Activated naive CD4-positive, alpha-beta T cell treated with anti-CD3 and anti-CD28 coated beads, Interleukin-2, amount 50 U/mL, for 72 hours (primary cell): ENCODE results near the gene OSR1. TPM values are rescaled to one million over a fixed set of nuclear protein-coding genes. Genes with fewer than 3 reads are reported as not detected.
"Not testable (repeated sequence)": the region's sequence is repeated elsewhere in the genome, so short reads cannot be mapped to it uniquely, and the experiment has no call there.

Experiments used
- ATAC-seq, 2 donors: fragments of 150-1000 bp; cut with Tn5 transposase; 2 replicates each; pipeline ENCODE4 v1.10.0; 2021; ENCODE audit warnings: mild to moderate bottlenecking in 2 of 2, moderate library complexity in 2 of 2
- DNase-seq, 2 donors: peaks; one replicate each; pipeline ENCODE4 v3.0.0; 2021 to 2022; ENCODE audit warnings: low spot score in 2 of 2
- H3K27ac Mint-ChIP-seq, 2 donors: one replicate each; pipeline ENCODE4 v1.8.0; 2022; ENCODE audit warnings: mild to moderate bottlenecking in 2 of 2, mixed read lengths in 2 of 2
- H3K36me3 Mint-ChIP-seq, 2 donors: one replicate each; pipeline ENCODE4 v1.8.0; 2022; ENCODE audit warnings: mixed read lengths in 2 of 2
- H3K9me3 Mint-ChIP-seq, 2 donors: one replicate each; pipeline ENCODE4 v1.8.0; 2022; ENCODE audit warnings: mixed read lengths in 2 of 2
- total RNA-seq, 2 donors: library from RNA; stranded (reverse); gene quantifications; one replicate each; pipeline ENCODE4 v1.2.3, GENCODE V29; 2022

Gene OSR1
- total RNA-seq = not detected

DNA sequence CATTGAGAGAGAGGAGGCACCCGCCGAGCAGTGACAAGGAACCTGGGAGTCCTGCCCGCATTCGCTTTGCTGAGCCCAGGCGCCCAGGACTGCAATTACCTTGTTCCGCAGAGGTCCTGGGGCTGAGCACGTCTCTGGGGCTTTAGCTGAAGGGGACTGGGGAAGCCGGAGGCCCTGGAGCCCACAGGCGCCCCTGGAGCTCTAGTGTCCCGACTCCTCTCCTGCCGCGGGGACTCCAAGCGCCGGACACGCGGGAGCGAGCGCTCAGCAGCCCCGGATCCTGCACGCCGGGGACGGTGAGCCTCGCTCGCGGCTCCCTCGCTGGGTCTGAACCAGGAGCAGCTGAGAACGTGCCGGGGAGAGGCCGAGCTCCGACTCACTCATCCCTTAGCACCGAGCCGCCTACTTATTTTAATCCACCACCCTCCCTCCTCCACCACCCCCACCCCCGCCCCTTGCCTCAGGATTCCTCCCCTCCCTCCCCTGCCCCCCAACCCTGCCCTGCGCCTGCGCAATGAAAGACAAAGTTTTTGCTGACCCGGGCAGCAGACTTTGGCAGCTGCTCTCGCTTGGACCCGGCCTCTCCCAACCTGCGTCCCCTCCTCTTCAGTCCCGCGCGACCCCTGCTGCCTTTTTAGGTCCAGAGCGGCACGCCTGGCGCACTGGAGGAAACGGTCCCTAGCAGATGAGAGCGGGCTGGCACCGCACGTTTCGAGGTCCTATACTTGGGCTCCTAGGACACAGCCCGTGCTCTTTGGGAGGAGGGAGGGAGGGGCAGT is at the start of gene OSR1:
OSR1 (minus strand) TSS at position 382 of the 779 bp plus-strand sequence. CDS start 4,818 bp downstream, outside the sequence.
- no peaks in the 10 kb centered on the region for H3K9me3 Mint-ChIP-seq
- H3K36me3 Mint-ChIP-seq = peaks cover 13 to 56% of the 10 kb centered on the region in 2 donors
- no peak for DNase-seq
- no peak within 1 kb of the TSS for H3K27ac Mint-ChIP-seq
- peak in 1 of 2 donors; percentile 47 for ATAC-seq

- Mint-ChIP-seq H3K36me3 (no peaks in the 10 kb centered on the region), H3K27ac (peak overlapping the region in 1 of 2 donors; percentile 45), H3K9me3 (no peaks in the 10 kb centered on the region)
- ATAC-seq (no peak), DNase-seq (no peak)
Observed at GRCh38 chr2:19403785-19404184, 45.4 kb upstream of the OSR1 start.

DNA sequence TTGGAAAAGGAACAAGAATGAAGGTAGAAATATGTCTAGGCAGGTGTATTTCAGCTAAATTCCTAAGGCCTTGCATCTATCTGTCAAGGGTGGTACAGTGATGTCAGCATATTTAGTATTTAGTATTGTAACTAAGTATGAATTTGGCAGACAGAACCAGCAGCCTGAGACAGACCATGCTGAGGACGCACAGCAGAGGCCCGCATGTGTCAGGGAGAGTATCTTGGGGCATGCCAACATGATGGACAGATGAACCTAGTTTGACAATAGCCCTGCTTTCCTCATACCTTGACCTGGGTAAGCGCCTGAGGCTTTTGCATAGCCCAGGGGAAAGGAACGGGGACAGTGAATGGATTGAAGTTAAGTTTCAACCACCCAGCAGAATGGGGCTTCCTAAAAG is 33.8 kb upstream of the OSR1 start:
- Mint-ChIP-seq H3K36me3 (peaks cover 0 to 10% of the 10 kb centered on the region in 2 donors), H3K27ac (no peak overlapping the region), H3K9me3 (peaks cover 3 to 5% of the 10 kb centered on the region in 2 donors)
- ATAC-seq (no peak), DNase-seq (no peak)

GRCh38 chr2:19389469-19389868 is 31.0 kb upstream of the OSR1 start:
- DNase-seq, H3K27ac Mint-ChIP-seq, ATAC-seq, H3K9me3 Mint-ChIP-seq: not testable (repeated sequence)
- peaks cover 0 to 18% of the 10 kb centered on the region in 2 donors for H3K36me3 Mint-ChIP-seq

DNA sequence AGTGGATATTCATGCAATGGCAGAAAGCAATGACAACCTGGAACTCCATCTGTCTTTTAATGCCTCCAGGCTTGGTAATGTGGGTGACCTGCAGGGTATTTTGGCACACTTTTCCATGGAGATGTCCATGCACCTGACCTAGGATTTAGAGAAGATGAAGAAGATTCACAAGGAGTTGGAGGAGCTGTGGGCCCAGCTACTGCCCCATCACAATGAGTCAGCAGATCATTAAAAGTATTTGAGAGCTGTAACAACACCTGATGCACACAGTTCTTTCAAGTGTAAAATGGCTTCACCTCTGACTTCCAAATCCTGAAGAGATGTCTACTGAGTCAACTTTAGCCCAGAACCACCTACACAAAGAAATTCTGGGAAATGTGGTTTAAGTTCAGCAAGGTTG is 22.1 kb upstream of the OSR1 start:
- no peak for ATAC-seq
- Mint-ChIP-seq H3K9me3 (peaks cover 0 to 5% of the 10 kb centered on the region in 2 donors), H3K36me3 (no peaks in the 10 kb centered on the region), H3K27ac (no peak overlapping the region)
- no peak for DNase-seq

DNA sequence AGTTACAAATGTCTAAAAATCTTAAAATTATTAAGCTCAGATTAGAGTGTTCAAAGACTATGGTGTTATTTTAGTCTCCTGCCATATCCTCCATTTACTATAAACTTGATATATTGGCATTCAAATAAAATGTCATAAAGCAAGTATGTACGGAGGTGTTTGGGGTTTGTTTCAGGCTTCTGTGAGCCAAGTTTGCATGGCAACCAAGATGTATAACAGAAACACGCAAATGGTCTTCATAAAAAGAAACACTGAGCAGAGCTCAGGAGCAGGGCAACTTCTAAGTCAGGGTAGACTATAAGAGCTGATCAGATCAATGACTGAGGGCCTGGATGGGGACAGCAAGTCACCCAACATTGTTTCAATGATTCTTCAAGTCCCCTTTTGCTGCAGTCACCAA is 20.5 kb upstream of the OSR1 start:
- H3K36me3 Mint-ChIP-seq = no peaks in the 10 kb centered on the region
- ATAC-seq = no peak
- peaks cover 0 to 5% of the 10 kb centered on the region in 2 donors for H3K9me3 Mint-ChIP-seq
- no peak for DNase-seq
- H3K27ac Mint-ChIP-seq = no peak overlapping the region

- Mint-ChIP-seq H3K36me3 (peaks cover 0 to 5% of the 10 kb centered on the region in 2 donors), H3K27ac (no peak overlapping the region), H3K9me3 (peaks cover 0 to 5% of the 10 kb centered on the region in 2 donors)
- ATAC-seq = no peak
- DNase-seq = no peak
Observed at GRCh38 chr2:19377717-19378116, 19.3 kb upstream of the OSR1 start.

- H3K36me3 Mint-ChIP-seq = peaks cover 0 to 5% of the 10 kb centered on the region in 2 donors
- H3K9me3 Mint-ChIP-seq = peaks cover 0 to 5% of the 10 kb centered on the region in 2 donors
- H3K27ac Mint-ChIP-seq = no peak overlapping the region
- no peak for DNase-seq
- no peak for ATAC-seq
Observed at GRCh38 chr2:19373352-19373751, 14.9 kb upstream of the OSR1 start.

- Mint-ChIP-seq H3K9me3 (peaks cover 0 to 5% of the 10 kb centered on the region in 2 donors), H3K36me3 (peaks cover 0 to 5% of the 10 kb centered on the region in 2 donors), H3K27ac (no peak overlapping the region)
- ATAC-seq (no peak), DNase-seq (no peak)
Observed at GRCh38 chr2:19371996-19372582, 13.7 kb upstream of the OSR1 start.

- Mint-ChIP-seq H3K27ac (no peak overlapping the region), H3K36me3 (peaks cover 0 to 5% of the 10 kb centered on the region in 2 donors), H3K9me3 (no peaks in the 10 kb centered on the region)
- DNase-seq (no peak), ATAC-seq (no peak)
Observed at GRCh38 chr2:19369341-19369955, 11.0 kb upstream of the OSR1 start.

DNA sequence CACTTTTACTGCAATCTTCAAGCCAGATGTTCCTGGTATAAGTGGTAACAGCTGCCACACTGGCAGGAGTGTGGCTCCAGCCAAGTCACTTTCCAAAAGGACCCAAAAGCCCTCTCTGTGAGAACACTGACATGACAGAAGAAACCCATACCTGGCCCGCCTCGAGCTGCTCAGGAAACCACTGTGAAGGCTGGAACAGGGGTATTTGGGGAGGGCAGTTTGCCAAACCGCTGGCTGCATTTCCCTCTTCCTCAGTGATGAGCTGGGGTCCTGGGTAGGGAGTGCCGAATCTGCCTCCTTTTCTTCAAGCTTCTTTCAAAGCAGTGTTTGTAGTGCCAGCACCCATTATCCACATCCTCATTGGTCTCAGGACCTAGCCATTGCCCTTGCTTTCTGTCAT is 10.3 kb upstream of the OSR1 start:
- ATAC-seq (no peak), DNase-seq (no peak)
- Mint-ChIP-seq H3K36me3 (peaks cover 0 to 5% of the 10 kb centered on the region in 2 donors), H3K27ac (no peak overlapping the region), H3K9me3 (no peaks in the 10 kb centered on the region)

- ATAC-seq = no peak
- H3K27ac Mint-ChIP-seq = no peak overlapping the region
- peaks cover 4 to 7% of the 10 kb centered on the region in 2 donors for H3K36me3 Mint-ChIP-seq
- H3K9me3 Mint-ChIP-seq = no peaks in the 10 kb centered on the region
- no peak for DNase-seq
Observed at GRCh38 chr2:19367326-19367725, 8.9 kb upstream of the OSR1 start.

DNA sequence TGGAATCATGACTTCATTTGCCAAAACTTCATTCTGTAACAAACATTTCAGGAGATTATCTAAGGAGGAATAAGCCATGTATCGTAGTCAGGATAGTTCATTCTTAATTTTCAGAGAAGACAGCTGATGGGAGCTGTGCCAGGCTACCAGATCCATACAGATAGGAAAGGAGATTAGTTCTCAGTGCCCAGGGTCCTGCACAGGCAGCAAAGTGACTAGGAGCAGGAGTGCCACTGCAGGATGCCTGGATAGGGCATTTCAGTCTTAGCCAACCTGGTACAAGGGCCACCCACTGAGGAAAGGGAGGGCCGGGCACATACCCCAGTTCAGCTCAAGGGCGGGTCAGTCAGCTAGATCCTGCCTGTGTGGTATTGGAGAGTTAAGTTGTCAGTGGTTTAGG is 6.7 kb upstream of the OSR1 start:
- H3K9me3 Mint-ChIP-seq = no peaks in the 10 kb centered on the region
- no peak for ATAC-seq
- no peak overlapping the region for H3K27ac Mint-ChIP-seq
- H3K36me3 Mint-ChIP-seq = peaks cover 10 to 14% of the 10 kb centered on the region in 2 donors
- DNase-seq = no peak

DNA sequence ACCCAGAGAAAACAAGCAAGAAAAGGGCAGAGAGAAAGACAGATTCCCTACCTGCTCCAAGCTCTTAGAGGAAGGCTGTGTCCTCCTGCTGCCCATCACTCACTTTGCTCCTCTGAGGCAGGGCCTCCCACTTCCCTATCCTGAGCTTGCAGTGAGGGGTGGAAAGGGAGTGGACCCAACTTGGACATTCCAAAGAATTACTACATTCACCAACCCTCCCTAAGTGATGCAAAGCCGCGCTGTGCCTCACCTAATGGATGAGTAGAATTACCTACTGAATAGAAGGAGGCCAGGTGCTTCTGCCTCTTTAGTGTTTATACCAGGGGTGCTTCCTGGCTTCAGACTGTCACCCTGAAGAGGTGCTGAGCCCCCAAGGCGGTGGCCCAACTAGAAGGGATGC is 5.6 kb upstream of the OSR1 start:
- H3K9me3 Mint-ChIP-seq = no peaks in the 10 kb centered on the region
- no peak for DNase-seq
- ATAC-seq = no peak
- no peak overlapping the region for H3K27ac Mint-ChIP-seq
- peaks cover 10 to 19% of the 10 kb centered on the region in 2 donors for H3K36me3 Mint-ChIP-seq

GRCh38 chr2:19363474-19363778 is 5.0 kb upstream of the OSR1 start:
- ATAC-seq = no peak
- H3K36me3 Mint-ChIP-seq = peaks cover 10 to 19% of the 10 kb centered on the region in 2 donors

GRCh38 chr2:19362755-19363473 is 4.5 kb upstream of the OSR1 start:
- Mint-ChIP-seq H3K27ac (peak overlapping the region; percentile 44 to 69), H3K9me3 (no peaks in the 10 kb centered on the region), H3K36me3 (peaks cover 10 to 21% of the 10 kb centered on the region in 2 donors)
- no peak for DNase-seq
- peak; percentile 49 to 74 for ATAC-seq

More at GRCh38 chr2:19363474-19363778, 5.0 kb upstream of the OSR1 start:
- no peak for DNase-seq
- Mint-ChIP-seq H3K9me3 (no peaks in the 10 kb centered on the region), H3K27ac (peak overlapping the region in 1 of 2 donors; percentile 44)
